H9 (cell line): ENCODE results near the gene KMT2D. TPM values are rescaled to one million over a fixed set of nuclear protein-coding genes. Genes with fewer than 3 reads are reported as not detected.

Source experiments
- DNase-seq: peaks from one replicate; pipeline ENCODE4 v3.0.0-alpha.2; 2017
- H2AFZ ChIP-seq: one replicate; pipeline ENCODE4 v1.6.1; 2013; ENCODE audit warnings: mild to moderate bottlenecking, low read length, control low read depth, moderate library complexity
- H2AK5ac ChIP-seq: 2 replicates; pipeline ENCODE4 v1.6.1; 2013; ENCODE audit warnings: low read length, control low read depth, mixed read lengths; ENCODE audit not compliant: insufficient read length
- H2BK120ac ChIP-seq: one replicate; pipeline ENCODE4 v1.6.1; 2013; ENCODE audit warnings: low read depth, mild to moderate bottlenecking, low read length, control low read depth, inconsistent platforms; ENCODE audit not compliant: poor library complexity, severe bottlenecking
- H2BK12ac ChIP-seq: 2 replicates; pipeline ENCODE4 v1.6.1; 2013; ENCODE audit warnings: low read length, control low read depth, mixed read lengths, low read depth; ENCODE audit not compliant: insufficient read length
- H2BK15ac ChIP-seq: 2 replicates; pipeline ENCODE4 v1.6.1; 2013; ENCODE audit warnings: low read depth, low read length, control low read depth
- H2BK20ac ChIP-seq: one replicate; pipeline ENCODE4 v1.6.1; 2013; ENCODE audit warnings: low read depth, mild to moderate bottlenecking, low read length, control low read depth, inconsistent platforms; ENCODE audit not compliant: poor library complexity, severe bottlenecking
- H2BK5ac ChIP-seq: 2 replicates; pipeline ENCODE4 v1.6.1; 2013; ENCODE audit warnings: low read length, control low read depth, mixed read lengths; ENCODE audit not compliant: insufficient read length
- H3K14ac ChIP-seq: 2 replicates; pipeline ENCODE4 v1.6.1; 2013; ENCODE audit warnings: low read length, control low read depth; ENCODE audit not compliant: insufficient read depth
- H3K18ac ChIP-seq: 2 replicates; pipeline ENCODE4 v1.6.1; 2013; ENCODE audit warnings: low read depth, mild to moderate bottlenecking, mixed read lengths, low read length, control low read depth; ENCODE audit not compliant: insufficient read length
- H3K23ac ChIP-seq: 2 replicates; pipeline ENCODE4 v1.6.1; 2013; ENCODE audit warnings: low read length, control low read depth, mixed read lengths, low read depth; ENCODE audit not compliant: insufficient read length
- H3K23me2 ChIP-seq: 2 replicates; pipeline ENCODE4 v1.6.1; 2013; ENCODE audit warnings: low read depth, mild to moderate bottlenecking, mixed read lengths, low read length, control low read depth; ENCODE audit not compliant: insufficient read length, poor library complexity, severe bottlenecking
- H3K27ac ChIP-seq: 2 replicates; pipeline ENCODE4 v1.5.1; 2013; ENCODE audit warnings: low read length, control low read depth, mixed read lengths, low read depth; ENCODE audit not compliant: insufficient read length
- H3K27me3 ChIP-seq: 2 replicates; pipeline ENCODE4 v1.6.1; 2013; ENCODE audit warnings: low read length, control low read depth, inconsistent platforms; ENCODE audit not compliant: insufficient read depth
- H3K4ac ChIP-seq: 2 replicates; pipeline ENCODE4 v1.6.1; 2013; ENCODE audit warnings: low read depth, mild to moderate bottlenecking, control low read depth, inconsistent platforms, low read length, moderate library complexity
- H3K4me1 ChIP-seq: 2 replicates; pipeline ENCODE4 v1.6.1; 2013; ENCODE audit warnings: low read length, control low read depth, inconsistent platforms; ENCODE audit not compliant: insufficient read depth
- H3K4me2 ChIP-seq: 2 replicates; pipeline ENCODE4 v1.6.1; 2013; ENCODE audit warnings: low read length, control low read depth, mixed read lengths; ENCODE audit not compliant: insufficient read length, insufficient read depth
- H3K56ac ChIP-seq: 2 replicates; pipeline ENCODE4 v1.6.1; 2013; ENCODE audit warnings: low read depth, mild to moderate bottlenecking, mixed read lengths, low read length, control low read depth; ENCODE audit not compliant: insufficient read length
- H3K79me1 ChIP-seq: 2 replicates; pipeline ENCODE4 v1.6.1; 2013; ENCODE audit warnings: low read depth, mild to moderate bottlenecking, moderate library complexity, low read length, control low read depth, inconsistent platforms; ENCODE audit not compliant: insufficient read depth, poor library complexity, severe bottlenecking
- H3K79me2 ChIP-seq: 2 replicates; pipeline ENCODE4 v1.6.1; 2013; ENCODE audit warnings: low read length, control low read depth, inconsistent platforms; ENCODE audit not compliant: insufficient read depth
- H3K9ac ChIP-seq: 2 replicates; pipeline ENCODE4 v1.6.1; 2013; ENCODE audit warnings: low read length, control low read depth, mixed read lengths; ENCODE audit not compliant: insufficient read length; ENCODE audit errors: extremely low read depth
- H3K9me3 ChIP-seq: one replicate; pipeline ENCODE4 v1.6.1; 2013; ENCODE audit warnings: low read depth, low read length, inconsistent platforms; ENCODE audit not compliant: control insufficient read depth
- H3T11ph ChIP-seq: one replicate; pipeline ENCODE4 v1.6.1; 2013; ENCODE audit warnings: mild to moderate bottlenecking, low read length, control low read depth, inconsistent platforms
- H4K20me1 ChIP-seq: one replicate; pipeline ENCODE4 v1.6.1; 2013; ENCODE audit not compliant: control insufficient read depth, insufficient read length, insufficient read depth
- H4K5ac ChIP-seq: 2 replicates; pipeline ENCODE4 v1.6.1; 2013; ENCODE audit warnings: low read depth, mild to moderate bottlenecking, mixed read lengths, low read length, control low read depth; ENCODE audit not compliant: insufficient read length
- H4K8ac ChIP-seq: replicated peaks from 2 replicates; pipeline ENCODE4 v1.6.1; 2013; ENCODE audit warnings: low read length, control low read depth, mixed read lengths, low read depth; ENCODE audit not compliant: insufficient read length
- H4K91ac ChIP-seq: 2 replicates; pipeline ENCODE4 v1.6.1; 2013; ENCODE audit warnings: low read depth, mild to moderate bottlenecking, moderate library complexity, mixed read lengths, low read length, control low read depth; ENCODE audit not compliant: insufficient read length
- H3K27ac Mint-ChIP-seq, 3 experiments: 2 replicates in 2 of 3; 3 replicates in 1 of 3; pipeline ENCODE4 v1.8.0; 2020 to 2021; ENCODE audit warnings: mixed read lengths in 3 of 3, mild to moderate bottlenecking in 1 of 3, moderate library complexity in 1 of 3
- H3K27me3 Mint-ChIP-seq: 2 replicates; pipeline ENCODE4 v1.8.0; 2021; ENCODE audit warnings: low read depth, mild to moderate bottlenecking, moderate library complexity, mixed read lengths
- H3K36me3 Mint-ChIP-seq, 3 experiments: 2 replicates in 2 of 3; 3 replicates in 1 of 3; pipeline ENCODE4 v1.8.0; 2020 to 2021; ENCODE audit warnings: low read depth in 3 of 3, mixed read lengths in 3 of 3; ENCODE audit not compliant: insufficient read depth in 1 of 3
- H3K4me1 Mint-ChIP-seq, 2 experiments: 2 replicates each; pipeline ENCODE4 v1.8.0; 2020; ENCODE audit warnings: mixed read lengths in 2 of 2
- H3K4me3 Mint-ChIP-seq, 2 experiments: 2 replicates in 1 of 2; 3 replicates in 1 of 2; pipeline ENCODE4 v1.8.0; 2020 to 2021; ENCODE audit warnings: mild to moderate bottlenecking in 2 of 2, mixed read lengths in 2 of 2, moderate library complexity in 1 of 2
- H3K9me3 Mint-ChIP-seq, 2 experiments: 2 replicates in 1 of 2; 3 replicates in 1 of 2; pipeline ENCODE4 v1.8.0; 2020; ENCODE audit warnings: mild to moderate bottlenecking in 2 of 2, mixed read lengths in 2 of 2, moderate library complexity in 1 of 2
- CTCF ChIP-seq: fragments of 200-600 bp; sonication (generic); conservative IDR thresholded peaks from 3 replicates; pipeline ENCODE4 v1.8.0; 2021; ENCODE audit warnings: antibody characterized with exemption, mild to moderate bottlenecking
- WGBS: extraction: QIAGEN DNeasy Blood & Tissue Kit; methylation state at CpG from one replicate; pipeline ENCODE4 v1.1.7; 2013; ENCODE audit warnings: missing lambda C conversion rate, low lambda C conversion rate, mixed read lengths; ENCODE audit not compliant: insufficient read length; ENCODE audit errors: extremely low coverage; 5-methylcytosine and 5-hydroxymethylcytosine counted together
- total RNA-seq: library from RNA; stranded (reverse); gene quantifications from 2 replicates; pipeline ENCODE4 v1.2.1, GENCODE V29; 2021

Gene KMT2D
- total RNA-seq, 1 experiment from 2014 or later: 93.7 TPM

GRCh38 chr12:49039421-49040363 is 20.9 kb downstream of the KMT2D start:
- H4K91ac ChIP-seq: no peak overlapping the region
- peaks cover 50 to 98% (median 89%) of the 10 kb centered on the region in 3 experiments for H3K36me3 Mint-ChIP-seq
- H3K4me3 Mint-ChIP-seq: no peak overlapping the region

More at GRCh38 chr12:49039421-49040363, 20.9 kb downstream of the KMT2D start:
- Histone ChIP-seq H2BK20ac (no peak overlapping the region), H3K79me1 (no peaks in the 10 kb centered on the region), H4K8ac (no peak overlapping the region), H3K4me1 (no peaks in the 10 kb centered on the region), H3K27ac (no peak overlapping the region), H3K18ac (no peak overlapping the region), H3K23me2 (no peaks in the 10 kb centered on the region), H3K23ac (no peak overlapping the region), H2BK120ac (no peak overlapping the region), H3K4me2 (no peak overlapping the region), H3K9ac (no peak overlapping the region), H4K20me1 (no peaks in the 10 kb centered on the region), H3K9me3 (no peaks in the 10 kb centered on the region), H2BK15ac (no peak overlapping the region), H3K14ac (no peak overlapping the region), H3K56ac (no peak overlapping the region), H3K79me2 (no peaks in the 10 kb centered on the region), H2AFZ (no peak overlapping the region), H3T11ph (no peak overlapping the region), H4K5ac (no peak overlapping the region), H3K27me3 (no peaks in the 10 kb centered on the region), H2BK12ac (no peak overlapping the region), H2AK5ac (no peak overlapping the region), H3K4ac (no peak overlapping the region), H2BK5ac (no peak overlapping the region)
- no peak for DNase-seq
- WGBS: no CpG with 5 or more reads among the region's 30 CpGs
- Mint-ChIP-seq H3K4me1 (no peaks in the 10 kb centered on the region), H3K27ac (no peak overlapping the region), H3K27me3 (no peaks in the 10 kb centered on the region), H3K9me3 (no peaks in the 10 kb centered on the region)
- TF ChIP-seq CTCF: no peak
